Transverse colon (tissue), 4 donors: ENCODE data around the gene DIPK1A.

Source experiments
- EP300 ChIP-seq: sonication (generic); formaldehyde crosslinking; IDR thresholded peaks from one replicate; pipeline ENCODE4 v1.6.1; 2017; ENCODE audit warnings: antibody characterized with exemption, low read depth
- POLR2A ChIP-seq: fragments of 450-650 bp; IDR thresholded peaks from one replicate; pipeline ENCODE4 v1.6.1; 2016; ENCODE audit warnings: antibody characterized with exemption, mild to moderate bottlenecking, moderate library complexity
- POLR2AphosphoS5 ChIP-seq, 3 donors: sonication (generic); formaldehyde crosslinking; IDR thresholded peaks; one replicate each; pipeline ENCODE4 v1.6.1; 2016; ENCODE audit warnings: antibody characterized with exemption in 3 of 3
- TF ChIP-seq, protein P1 (sequence below), 5 experiments: fragments of 200-600 bp in 3 of 5; fragments of 450-650 bp in 2 of 5; sonication (generic) in 3 of 5; IDR thresholded peaks; 1 replicate in 2 of 5; 2 replicates in 3 of 5; pipeline ENCODE4 v1.5.1; 2016 to 2017; ENCODE audit warnings: antibody characterized with exemption in 5 of 5, inconsistent platforms in 3 of 5, mild to moderate bottlenecking in 2 of 5, moderate library complexity in 1 of 5

DNA sequence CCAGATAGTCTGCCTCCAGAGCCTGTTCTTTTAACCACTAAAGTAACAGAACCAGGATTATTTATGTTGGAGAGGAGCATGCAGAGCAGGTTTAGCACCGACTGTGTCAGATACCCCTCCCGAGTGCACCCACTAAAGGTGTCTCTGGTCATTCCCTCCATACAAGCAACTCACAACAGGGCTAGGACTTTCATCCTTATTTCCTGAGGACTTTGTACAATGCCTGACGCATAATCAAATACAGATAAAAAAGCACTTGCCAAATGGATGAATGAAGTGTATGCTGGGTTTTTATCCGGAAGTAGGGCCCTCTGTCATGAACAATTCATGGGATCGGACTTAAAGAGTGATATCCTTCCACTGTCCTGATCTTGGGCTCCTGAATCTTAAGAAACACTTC lies 103.4 kb downstream of the DIPK1A start:
- TF ChIP-seq POLR2AphosphoS5 (IDR thresholded peaks at IDR 0.05) (no peak), EP300 (no peak), POLR2A (no peak)
- TF ChIP-seq, protein P1, sequence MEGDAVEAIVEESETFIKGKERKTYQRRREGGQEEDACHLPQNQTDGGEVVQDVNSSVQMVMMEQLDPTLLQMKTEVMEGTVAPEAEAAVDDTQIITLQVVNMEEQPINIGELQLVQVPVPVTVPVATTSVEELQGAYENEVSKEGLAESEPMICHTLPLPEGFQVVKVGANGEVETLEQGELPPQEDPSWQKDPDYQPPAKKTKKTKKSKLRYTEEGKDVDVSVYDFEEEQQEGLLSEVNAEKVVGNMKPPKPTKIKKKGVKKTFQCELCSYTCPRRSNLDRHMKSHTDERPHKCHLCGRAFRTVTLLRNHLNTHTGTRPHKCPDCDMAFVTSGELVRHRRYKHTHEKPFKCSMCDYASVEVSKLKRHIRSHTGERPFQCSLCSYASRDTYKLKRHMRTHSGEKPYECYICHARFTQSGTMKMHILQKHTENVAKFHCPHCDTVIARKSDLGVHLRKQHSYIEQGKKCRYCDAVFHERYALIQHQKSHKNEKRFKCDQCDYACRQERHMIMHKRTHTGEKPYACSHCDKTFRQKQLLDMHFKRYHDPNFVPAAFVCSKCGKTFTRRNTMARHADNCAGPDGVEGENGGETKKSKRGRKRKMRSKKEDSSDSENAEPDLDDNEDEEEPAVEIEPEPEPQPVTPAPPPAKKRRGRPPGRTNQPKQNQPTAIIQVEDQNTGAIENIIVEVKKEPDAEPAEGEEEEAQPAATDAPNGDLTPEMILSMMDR (IDR thresholded peaks at IDR 0.05) = no peak
